HEK293 (cell line): Measurements from ENCODE around the gene HES3.

Experiments used
- FEZF1 ChIP-seq: fragments of 450-650 bp; formaldehyde crosslinking; IDR thresholded peaks from 2 replicates; pipeline ENCODE4 v1.5.1; 2016; ENCODE audit warnings: missing biosample characterization, missing genetic modification characterization
- GLI2 ChIP-seq: fragments of 450-650 bp; formaldehyde crosslinking; IDR thresholded peaks from 2 replicates; pipeline ENCODE4; 2017; ENCODE audit warnings: missing biosample characterization, missing genetic modification characterization, low read depth, borderline replicate concordance
- KLF1 ChIP-seq: fragments of 450-650 bp; formaldehyde crosslinking; IDR thresholded peaks from 2 replicates; pipeline ENCODE4 v1.5.1; 2016; ENCODE audit warnings: missing biosample characterization, missing genetic modification characterization
- KLF8 ChIP-seq: fragments of 450-650 bp; formaldehyde crosslinking; IDR thresholded peaks from 2 replicates; pipeline ENCODE4 v1.5.1; 2016; ENCODE audit warnings: missing biosample characterization, missing genetic modification characterization
- RBAK ChIP-seq: fragments of 450-650 bp; formaldehyde crosslinking; IDR thresholded peaks from 2 replicates; pipeline ENCODE4 v1.5.1; 2016; ENCODE audit warnings: missing biosample characterization, missing genetic modification characterization
- SALL2 ChIP-seq: fragments of 450-650 bp; formaldehyde crosslinking; IDR thresholded peaks from 2 replicates; pipeline ENCODE4 v1.5.0; 2017; ENCODE audit warnings: missing biosample characterization, mild to moderate bottlenecking, missing genetic modification characterization, borderline replicate concordance
- SP3 ChIP-seq: fragments of 450-650 bp; formaldehyde crosslinking; IDR thresholded peaks from 2 replicates; pipeline ENCODE4 v1.5.1; 2016; ENCODE audit warnings: missing biosample characterization, missing genetic modification characterization
- ZBTB20 ChIP-seq: fragments of 450-650 bp; formaldehyde crosslinking; IDR thresholded peaks from 2 replicates; pipeline ENCODE4 v1.5.1; 2016; ENCODE audit warnings: missing biosample characterization, missing genetic modification characterization
- ZBTB6 ChIP-seq: fragments of 450-650 bp; formaldehyde crosslinking; IDR thresholded peaks from 2 replicates; pipeline ENCODE4 v1.5.1; 2017; ENCODE audit warnings: missing biosample characterization, missing genetic modification characterization
- ZEB2 ChIP-seq: fragments of 450-650 bp; formaldehyde crosslinking; IDR thresholded peaks from 2 replicates; pipeline ENCODE4 v1.5.1; 2016; ENCODE audit warnings: missing biosample characterization, missing genetic modification characterization
- ZFP41 ChIP-seq: fragments of 450-650 bp; formaldehyde crosslinking; IDR thresholded peaks from 2 replicates; pipeline ENCODE4 v1.5.1; 2016; ENCODE audit warnings: missing biosample characterization, missing genetic modification characterization, borderline replicate concordance
- ZIC2 ChIP-seq: fragments of 450-650 bp; formaldehyde crosslinking; IDR thresholded peaks from 2 replicates; pipeline ENCODE4 v1.5.1; 2016; ENCODE audit warnings: missing biosample characterization, missing genetic modification characterization
- ZNF10 ChIP-seq: fragments of 450-650 bp; formaldehyde crosslinking; IDR thresholded peaks from 2 replicates; pipeline ENCODE4 v1.5.1; 2017; ENCODE audit warnings: missing biosample characterization, missing genetic modification characterization
- ZNF132 ChIP-seq: fragments of 450-650 bp; formaldehyde crosslinking; IDR thresholded peaks from 2 replicates; pipeline ENCODE4 v1.5.1; 2017; ENCODE audit warnings: missing biosample characterization, missing genetic modification characterization, borderline replicate concordance
- ZNF175 ChIP-seq: fragments of 450-650 bp; formaldehyde crosslinking; IDR thresholded peaks from 2 replicates; pipeline ENCODE4 v1.5.1; 2016; ENCODE audit warnings: missing biosample characterization, missing genetic modification characterization
- ZNF211 ChIP-seq: fragments of 450-650 bp; formaldehyde crosslinking; IDR thresholded peaks from 2 replicates; pipeline ENCODE4 v1.5.1; 2016; ENCODE audit warnings: low read depth, missing biosample characterization, missing genetic modification characterization
- ZNF221 ChIP-seq: fragments of 450-650 bp; formaldehyde crosslinking; IDR thresholded peaks from 2 replicates; pipeline ENCODE4 v1.5.1; 2017; ENCODE audit warnings: missing biosample characterization, missing genetic modification characterization, borderline replicate concordance
- ZNF37A ChIP-seq: fragments of 450-650 bp; IDR thresholded peaks from 2 replicates; pipeline ENCODE4 v1.5.1; 2018; ENCODE audit warnings: missing biosample characterization, missing genetic modification characterization
- ZNF394 ChIP-seq: fragments of 450-650 bp; formaldehyde crosslinking; IDR thresholded peaks from 2 replicates; pipeline ENCODE4 v1.5.1; 2016; ENCODE audit warnings: missing biosample characterization, missing genetic modification characterization, mild to moderate bottlenecking, moderate library complexity, borderline replicate concordance
- ZNF398 ChIP-seq: fragments of 450-650 bp; formaldehyde crosslinking; IDR thresholded peaks from 2 replicates; pipeline ENCODE4 v1.5.1; 2017; ENCODE audit warnings: missing biosample characterization, missing genetic modification characterization
- ZNF423 ChIP-seq: fragments of 450-650 bp; formaldehyde crosslinking; IDR thresholded peaks from 2 replicates; pipeline ENCODE4 v1.5.1; 2016; ENCODE audit warnings: missing biosample characterization, missing genetic modification characterization
- ZNF48 ChIP-seq: fragments of 450-650 bp; formaldehyde crosslinking; IDR thresholded peaks from 2 replicates; pipeline ENCODE4 v1.5.1; 2016; ENCODE audit warnings: missing biosample characterization, missing genetic modification characterization
- ZNF513 ChIP-seq: fragments of 450-650 bp; IDR thresholded peaks from 2 replicates; pipeline ENCODE4 v1.5.1; 2018; ENCODE audit warnings: missing biosample characterization, missing genetic modification characterization
- ZNF529 ChIP-seq: fragments of 450-650 bp; formaldehyde crosslinking; IDR thresholded peaks from 2 replicates; pipeline ENCODE4 v1.5.1; 2017; ENCODE audit warnings: missing genetic modification characterization, missing biosample characterization; ENCODE audit not compliant: insufficient replicate concordance
- ZNF544 ChIP-seq: fragments of 450-650 bp; formaldehyde crosslinking; IDR thresholded peaks from 2 replicates; pipeline ENCODE4 v1.5.0; 2017; ENCODE audit warnings: missing biosample characterization, missing genetic modification characterization
- ZNF560 ChIP-seq: fragments of 450-650 bp; formaldehyde crosslinking; IDR thresholded peaks from 2 replicates; pipeline ENCODE4 v1.5.1; 2017; ENCODE audit warnings: missing biosample characterization, missing genetic modification characterization, borderline replicate concordance
- ZNF561 ChIP-seq: fragments of 450-650 bp; IDR thresholded peaks from 2 replicates; pipeline ENCODE4 v1.5.1; 2018; ENCODE audit warnings: missing biosample characterization, missing genetic modification characterization, borderline replicate concordance
- ZNF580 ChIP-seq: fragments of 450-650 bp; formaldehyde crosslinking; IDR thresholded peaks from 2 replicates; pipeline ENCODE4 v1.5.1; 2016; ENCODE audit warnings: missing biosample characterization, missing genetic modification characterization
- ZNF610 ChIP-seq: fragments of 450-650 bp; formaldehyde crosslinking; IDR thresholded peaks from 2 replicates; pipeline ENCODE4 v1.5.1; 2016; ENCODE audit warnings: missing biosample characterization, missing genetic modification characterization, borderline replicate concordance
- ZNF639 ChIP-seq: fragments of 450-650 bp; formaldehyde crosslinking; IDR thresholded peaks from 2 replicates; pipeline ENCODE4 v1.5.1; 2016; ENCODE audit warnings: missing biosample characterization, missing genetic modification characterization
- ZNF701 ChIP-seq: fragments of 450-650 bp; formaldehyde crosslinking; IDR thresholded peaks from 2 replicates; pipeline ENCODE4 v1.5.1; 2016; ENCODE audit warnings: missing biosample characterization, missing genetic modification characterization
- ZNF707 ChIP-seq: fragments of 450-650 bp; formaldehyde crosslinking; IDR thresholded peaks from 2 replicates; pipeline ENCODE4 v1.5.1; 2016; ENCODE audit warnings: missing biosample characterization, missing genetic modification characterization
- ZNF76 ChIP-seq: fragments of 450-650 bp; formaldehyde crosslinking; IDR thresholded peaks from 2 replicates; pipeline ENCODE4; 2016; ENCODE audit warnings: low read depth, missing biosample characterization, missing genetic modification characterization, borderline replicate concordance
- ZNF843 ChIP-seq: fragments of 450-650 bp; formaldehyde crosslinking; IDR thresholded peaks from 2 replicates; pipeline ENCODE4 v1.5.1; 2016; ENCODE audit warnings: missing biosample characterization, missing genetic modification characterization
- ZSCAN18 ChIP-seq: fragments of 450-650 bp; formaldehyde crosslinking; IDR thresholded peaks from 2 replicates; pipeline ENCODE4 v1.5.1; 2016; ENCODE audit warnings: missing biosample characterization, missing genetic modification characterization

The HES3 gene

GRCh38 chr1:6271554-6271953 is 27.6 kb downstream of the HES3 start (continued):
- TF ChIP-seq ZNF513 (tag by site-specific recombination) = no peak
- TF ChIP-seq ZBTB6 = no peak
- TF ChIP-seq ZEB2 (tag by site-specific recombination) = peak; percentile 86
- TF ChIP-seq ZFP41 (tag by site-specific recombination) = no peak
- no peak for TF ChIP-seq ZNF132 (tag by site-specific recombination)
- TF ChIP-seq ZNF560 = no peak
- TF ChIP-seq KLF1 (tag by site-specific recombination) = peak; percentile 71
- TF ChIP-seq ZNF544 (tag by site-specific recombination) = no peak
- no peak for TF ChIP-seq ZNF610
- no peak for TF ChIP-seq ZNF37A (tag by site-specific recombination)
- TF ChIP-seq ZNF639 (tag by site-specific recombination) = no peak
- no peak for TF ChIP-seq ZNF843
- TF ChIP-seq ZNF175 = no peak
- TF ChIP-seq KLF8 = no peak; the same call in 1 of the 2 replicates
- no peak for TF ChIP-seq ZNF221
- no peak for TF ChIP-seq ZNF48
- TF ChIP-seq SALL2 (tag by site-specific recombination) = no peak
- peak; percentile 79 for TF ChIP-seq ZNF398 (tag by site-specific recombination)
- TF ChIP-seq ZNF394 (tag by site-specific recombination) = 0 out of 2 replicates have a peak, but pooled peaks have one; percentile 15
- TF ChIP-seq ZBTB20 (tag by site-specific recombination) = peak; percentile 57; the same call in 1 of the 2 replicates
- 0 out of 2 replicates have a peak, but pooled peaks have one; percentile 34 for TF ChIP-seq ZNF10 (tag by site-specific recombination)
- TF ChIP-seq ZSCAN18 (tag by site-specific recombination) = no peak
- TF ChIP-seq ZIC2 (tag by site-specific recombination) = peak; percentile 97
- no peak for TF ChIP-seq ZNF211 (tag by site-specific recombination)
- no peak for TF ChIP-seq ZNF529 (tag by site-specific recombination)
- TF ChIP-seq ZNF561 (tag by site-specific recombination) = no peak
- no peak for TF ChIP-seq SP3
- no peak for TF ChIP-seq ZNF701 (tag by site-specific recombination)
- no peak for TF ChIP-seq ZNF707 (tag by site-specific recombination)
- TF ChIP-seq ZNF423 (tag by site-specific recombination) = peak; percentile 98
- no peak for TF ChIP-seq RBAK (tag by site-specific recombination)
- no peak for TF ChIP-seq GLI2 (tag by site-specific recombination)
- TF ChIP-seq ZNF580 (tag by site-specific recombination) = no peak
- 0 out of 2 replicates have a peak, but pooled peaks have one; percentile 38 for TF ChIP-seq FEZF1 (tag by site-specific recombination)
- TF ChIP-seq ZNF76 (tag by site-specific recombination) = 0 out of 2 replicates have a peak, but pooled peaks have one; percentile 19
